OCI-LY3 (cell line): Measurements from ENCODE around the gene CHN1.

Experiments
- H2AFZ ChIP-seq: fragments of 200-600, 300-600 bp; shearing (Covaris generic); 2 replicates; pipeline ENCODE4 v1.6.0; 2014; ENCODE audit warnings: antibody characterized with exemption, low read depth, low read length
- H3K27ac ChIP-seq: fragments of 200-600, 300-600 bp; sonication (generic); 2 replicates; pipeline ENCODE4 v1.5.1; 2014; ENCODE audit warnings: mild to moderate bottlenecking, low read length, moderate library complexity, mixed read lengths
- H3K27me3 ChIP-seq: fragments of 200-600, 300-600 bp; sonication (generic); 2 replicates; pipeline ENCODE4 v1.6.1; 2014; ENCODE audit warnings: low read depth, low read length, mixed read lengths
- H3K36me3 ChIP-seq: fragments of 200-600, 300-600 bp; sonication (generic); replicated peaks from 2 replicates; pipeline ENCODE3; 2014; ENCODE audit warnings: low read depth, low read length, mixed read lengths
- H3K4me1 ChIP-seq: fragments of 300-600, 200-600 bp; sonication (generic); 2 replicates; pipeline ENCODE4 v1.6.1; 2014; ENCODE audit warnings: low read length, mixed read lengths
- H3K4me2 ChIP-seq: fragments of 200-600, 300-600 bp; sonication (generic); 2 replicates; pipeline ENCODE4 v1.6.1; 2014; ENCODE audit warnings: low read length, mixed read lengths
- H3K4me3 ChIP-seq: fragments of 300-600, 200-600 bp; sonication (generic); 2 replicates; pipeline ENCODE4 v1.5.1; 2014; ENCODE audit warnings: antibody characterized with exemption, mild to moderate bottlenecking, low read length, moderate library complexity
- H3K79me2 ChIP-seq: fragments of 300-600, 200-600 bp; shearing (Covaris generic); 2 replicates; pipeline ENCODE4 v1.6.1; 2014; ENCODE audit warnings: mild to moderate bottlenecking, low read length, mixed read lengths
- H3K9ac ChIP-seq: fragments of 300-600, 200-600 bp; shearing (Covaris generic); 2 replicates; pipeline ENCODE4 v1.6.0; 2014; ENCODE audit warnings: mild to moderate bottlenecking, low read length, moderate library complexity
- H3K9me3 ChIP-seq: fragments of 200-600, 300-600 bp; shearing (Covaris generic); 2 replicates; pipeline ENCODE4 v1.6.1; 2014; ENCODE audit warnings: low read length, mixed read lengths; ENCODE audit not compliant: insufficient read depth
- H4K20me1 ChIP-seq: fragments of 200-600, 300-600 bp; sonication (generic); 2 replicates; pipeline ENCODE4 v1.6.1; 2016; ENCODE audit warnings: low read length, mixed read lengths; ENCODE audit not compliant: insufficient read depth
- CTCF ChIP-seq: fragments of 200-600, 300-600 bp; sonication (generic); IDR thresholded peaks from 2 replicates; pipeline ENCODE4 v1.5.1; 2014; ENCODE audit warnings: antibody characterized with exemption, low read length, low read depth
- EZH2phosphoT487 ChIP-seq: fragments of 200-600 bp; shearing (Covaris generic); IDR thresholded peaks from 2 replicates; pipeline ENCODE4 v1.6.1; 2018; ENCODE audit warnings: antibody characterized with exemption, mixed run types, low read depth

The CHN1 gene

GRCh38 chr2:175039490-175039889 is 34.3 kb upstream of the CHN1 start:
- Histone ChIP-seq H3K4me3 (no peak overlapping the region), H3K4me1 (peaks cover 3% of the 10 kb centered on the region; the same call in 1 of the 2 replicates), H3K27me3 (no peaks in the 10 kb centered on the region), H3K9ac (no peak overlapping the region), H3K27ac (no peak overlapping the region), H3K4me2 (no peak overlapping the region), H3K36me3 (no peaks in the 10 kb centered on the region), H2AFZ (no peak overlapping the region), H4K20me1 (no peaks in the 10 kb centered on the region), H3K79me2 (no peaks in the 10 kb centered on the region), H3K9me3 (no peaks in the 10 kb centered on the region)
- no peak for TF ChIP-seq CTCF
- TF ChIP-seq EZH2phosphoT487 = no peak

- H3K4me2 ChIP-seq = no peak overlapping the region
- H3K4me1 ChIP-seq = peaks cover 3% of the 10 kb centered on the region; the same call in 1 of the 2 replicates
Observed at GRCh38 chr2:175039031-175039430, 33.9 kb upstream of the CHN1 start.

GRCh38 chr2:175037941-175038340 is 32.8 kb upstream of the CHN1 start:
- Histone ChIP-seq H3K27me3 (no peaks in the 10 kb centered on the region), H3K79me2 (no peaks in the 10 kb centered on the region), H4K20me1 (no peaks in the 10 kb centered on the region), H3K9ac (no peak overlapping the region), H3K4me1 (peaks cover 3% of the 10 kb centered on the region; the same call in 1 of the 2 replicates), H3K4me2 (no peak overlapping the region), H3K4me3 (no peak overlapping the region), H3K27ac (no peak overlapping the region), H3K36me3 (no peaks in the 10 kb centered on the region), H3K9me3 (no peaks in the 10 kb centered on the region), H2AFZ (no peak overlapping the region)
- TF ChIP-seq CTCF = no peak
- no peak for TF ChIP-seq EZH2phosphoT487

More at GRCh38 chr2:175039031-175039430, 33.9 kb upstream of the CHN1 start:
- H3K9me3 ChIP-seq = no peaks in the 10 kb centered on the region
- H3K79me2 ChIP-seq = no peaks in the 10 kb centered on the region
- no peak overlapping the region for H2AFZ ChIP-seq
- H3K27ac ChIP-seq = no peak overlapping the region
- no peaks in the 10 kb centered on the region for H3K36me3 ChIP-seq
- H3K4me3 ChIP-seq = no peak overlapping the region
- no peaks in the 10 kb centered on the region for H3K27me3 ChIP-seq
- TF ChIP-seq CTCF = no peak
- TF ChIP-seq EZH2phosphoT487 = no peak
- no peaks in the 10 kb centered on the region for H4K20me1 ChIP-seq
- H3K9ac ChIP-seq = no peak overlapping the region

GRCh38 chr2:175036582-175037018 is 31.4 kb upstream of the CHN1 start:
- H3K9ac ChIP-seq = no peak overlapping the region
- peaks cover 3% of the 10 kb centered on the region; the same call in 1 of the 2 replicates for H3K4me1 ChIP-seq
- H3K27me3 ChIP-seq = no peaks in the 10 kb centered on the region
- H3K36me3 ChIP-seq = no peaks in the 10 kb centered on the region
- no peak overlapping the region for H3K27ac ChIP-seq
- peak overlapping the region; percentile 47 for H3K4me2 ChIP-seq
- no peaks in the 10 kb centered on the region for H4K20me1 ChIP-seq
- H3K9me3 ChIP-seq = no peaks in the 10 kb centered on the region
- peak; percentile 55 for TF ChIP-seq CTCF
- TF ChIP-seq EZH2phosphoT487 = no peak
- H2AFZ ChIP-seq = peak overlapping the region; percentile 77
- H3K4me3 ChIP-seq = no peak overlapping the region
- H3K79me2 ChIP-seq = no peaks in the 10 kb centered on the region
